ENCODE data around the gene BICRA.

BICRA gene

DNA sequence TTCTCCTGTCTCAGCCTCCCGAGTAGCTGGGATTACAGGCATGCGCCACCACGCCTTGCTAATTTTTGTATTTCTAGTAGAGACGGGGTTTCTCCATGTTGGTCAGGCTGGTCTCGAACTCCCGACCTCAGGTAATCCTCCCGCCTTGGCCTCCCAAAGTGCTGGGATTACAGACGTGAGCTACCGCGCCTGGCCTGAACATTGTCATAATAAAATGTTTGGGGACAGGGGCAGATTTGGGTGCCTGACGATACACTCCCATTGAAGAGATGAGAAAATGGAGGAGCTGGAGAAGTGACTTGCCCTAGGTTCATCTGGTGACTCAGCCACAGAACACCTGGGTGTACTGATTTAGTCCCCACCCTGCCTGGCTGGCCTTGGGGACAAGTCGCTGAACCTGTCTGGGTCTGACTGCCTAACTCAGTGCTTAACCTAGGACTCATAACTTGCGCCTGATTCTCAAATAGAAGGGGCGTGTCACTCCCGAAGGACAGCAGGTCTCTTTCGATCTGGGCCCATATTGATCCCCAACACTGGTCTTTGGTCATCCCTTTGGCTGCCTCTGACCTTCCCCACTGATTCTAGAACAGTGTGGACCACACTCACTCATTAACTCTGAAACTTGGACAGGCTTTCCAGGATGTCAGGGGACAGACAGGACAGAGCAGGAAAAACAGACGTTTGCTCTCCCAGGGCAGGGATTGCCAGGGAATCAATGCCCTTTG is 7.6 kb upstream of the BICRA start:
- no peak for DNase-seq

DNA sequence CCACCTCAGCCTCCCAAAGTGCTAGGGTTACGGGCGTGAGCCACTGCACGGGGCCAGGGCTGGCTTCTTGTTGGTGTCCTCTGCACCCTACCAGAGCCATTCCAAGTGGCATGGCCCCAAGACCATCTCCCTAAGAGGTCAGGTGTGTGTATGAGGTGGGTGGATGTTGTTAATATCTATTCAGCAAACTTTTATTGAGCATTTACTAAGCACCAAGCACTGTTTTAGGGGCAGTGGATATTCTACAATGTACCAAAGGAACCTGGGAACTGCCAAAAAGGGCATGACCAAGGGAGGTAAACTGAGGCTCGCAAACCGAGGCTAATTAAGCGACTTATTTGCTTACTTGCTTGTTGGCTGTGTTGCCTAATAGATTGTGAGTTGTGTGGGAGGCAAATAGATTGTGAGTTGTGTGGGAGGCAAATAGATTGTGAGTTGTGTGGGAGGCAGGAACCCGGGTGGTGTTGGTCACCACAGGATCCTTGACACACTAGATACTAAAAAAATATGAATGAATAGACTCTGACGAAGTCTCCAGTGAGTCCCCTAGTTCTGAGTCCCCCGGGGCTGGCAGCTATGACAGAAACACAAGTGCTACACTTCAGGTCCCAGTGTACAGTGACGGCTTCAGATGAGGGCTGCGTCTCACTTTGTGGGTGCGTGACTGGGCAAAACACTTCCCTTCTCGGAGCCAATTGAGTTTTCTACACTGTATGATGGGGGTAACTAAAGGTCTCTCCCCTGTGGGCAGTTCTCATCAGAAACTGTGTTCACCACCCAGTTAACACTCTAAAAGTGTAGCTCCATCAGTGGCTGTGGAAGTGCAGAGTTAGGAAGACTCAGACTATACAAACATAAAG is 5.0 kb upstream of the BICRA start:
- DNase-seq = no peak

DNA sequence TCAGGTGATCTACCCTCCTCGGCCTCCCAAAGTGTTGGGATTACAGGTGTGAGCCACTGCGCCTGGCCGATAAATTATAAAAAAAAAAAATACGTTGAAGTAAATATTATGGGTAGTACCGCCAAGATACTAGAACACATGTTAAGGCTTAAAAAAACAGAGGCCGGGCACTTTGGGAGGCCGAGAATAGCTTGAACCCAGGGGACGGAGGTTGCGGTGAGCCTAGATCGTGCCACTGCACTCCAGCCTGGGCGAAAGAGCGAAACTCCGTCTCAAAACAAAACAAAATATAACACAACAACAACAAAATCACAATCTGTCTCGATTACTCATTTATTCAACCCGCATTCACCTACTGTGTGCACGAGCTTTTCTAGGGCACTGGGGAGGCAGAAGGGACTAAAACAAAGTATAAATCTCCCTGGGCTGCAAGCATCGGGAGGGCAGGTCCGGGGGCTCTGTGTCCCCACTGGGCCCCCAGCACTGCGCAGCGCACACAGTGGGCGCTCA is 1.3 kb upstream of the BICRA start:
- no peak for DNase-seq

DNA sequence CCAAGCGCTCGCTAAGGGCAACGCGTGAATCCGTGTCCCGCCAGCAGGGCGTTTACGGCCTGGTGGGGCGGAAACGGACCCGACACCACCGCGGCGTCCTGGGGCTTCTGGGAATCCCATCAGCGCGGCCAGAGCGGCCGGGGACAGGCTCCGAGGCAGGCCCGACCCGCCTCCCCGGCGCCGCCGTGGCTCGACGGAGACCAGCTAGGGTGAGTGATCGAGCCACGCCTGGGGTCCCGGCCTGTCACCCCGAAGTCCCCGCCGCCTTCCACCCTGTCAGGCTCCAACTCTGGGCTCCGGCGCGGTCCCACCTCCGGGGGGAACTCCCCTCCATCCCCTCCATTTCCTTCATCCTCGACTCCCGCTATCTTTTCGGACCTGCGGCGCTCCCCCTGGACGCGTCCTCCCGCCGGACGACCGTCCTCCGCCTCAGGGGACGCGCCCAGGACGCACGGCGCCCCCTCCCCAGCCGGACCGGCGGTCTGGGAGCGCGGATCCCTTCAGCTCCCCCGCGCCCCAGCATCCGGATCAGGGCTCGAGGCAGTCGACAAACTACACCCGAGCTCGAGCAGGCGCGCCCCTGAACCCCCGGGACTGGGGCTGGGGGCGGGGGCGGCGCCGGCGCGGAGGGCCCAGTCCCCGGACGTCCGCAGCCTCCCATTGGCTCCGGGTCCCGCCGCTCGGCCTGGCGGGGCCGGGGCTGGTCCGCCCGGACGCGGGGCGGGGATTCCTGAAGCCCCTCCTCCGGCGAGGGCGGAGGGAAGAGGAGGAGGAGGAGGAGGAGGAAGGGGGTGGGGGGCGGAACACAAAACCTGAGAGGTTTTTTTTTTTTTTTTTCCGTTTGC is 638 bp upstream of the BICRA start:
- DNase-seq = peak; percentile 96 to 97

DNA sequence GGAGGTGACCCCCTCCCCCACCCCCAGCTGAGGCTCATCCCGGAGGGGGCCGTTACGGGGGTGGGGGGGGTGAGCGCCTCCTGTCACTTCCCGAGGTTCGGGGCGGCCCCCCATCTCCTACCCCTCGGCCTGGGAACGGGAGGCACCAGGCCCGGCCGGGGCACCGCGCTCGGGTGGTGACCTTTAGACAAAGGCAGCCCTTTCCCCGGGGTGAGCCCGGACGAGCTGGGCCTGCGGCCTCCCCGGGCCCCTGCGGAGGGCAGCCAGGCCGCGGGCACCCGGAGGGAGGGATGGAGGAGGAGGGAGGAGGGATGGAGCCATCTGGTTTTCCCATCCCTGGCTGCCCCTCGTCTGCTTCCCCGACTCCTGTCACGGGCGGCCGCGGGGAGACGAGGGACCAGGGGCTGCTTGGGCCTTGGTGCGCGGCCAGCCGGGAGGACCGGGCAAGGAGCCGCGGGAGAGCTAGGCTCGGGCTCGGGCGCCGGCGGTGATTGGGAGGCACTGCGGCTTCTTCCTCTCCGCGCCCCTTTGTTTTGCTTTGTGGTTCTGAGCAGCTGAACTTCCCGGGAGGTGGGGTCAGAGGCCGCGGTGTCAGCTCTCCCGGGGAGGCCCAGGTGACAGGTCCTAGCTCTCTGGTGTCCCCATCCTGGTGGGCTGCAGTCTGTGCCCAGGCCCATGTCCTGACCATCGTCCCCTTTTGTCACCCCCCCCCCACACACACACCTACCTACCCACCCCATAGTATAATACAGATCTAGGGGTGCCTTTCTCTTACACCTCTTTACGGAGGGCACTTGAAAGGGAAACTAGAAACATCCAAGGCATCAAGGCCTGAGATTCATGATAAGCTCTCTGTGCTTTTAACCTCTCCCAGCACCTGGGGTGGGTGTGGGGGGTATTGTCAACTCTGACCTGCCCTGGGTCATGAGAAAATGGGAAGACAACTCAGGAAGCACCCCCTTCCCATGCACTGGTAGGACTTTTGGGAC is 1.3 kb downstream of the BICRA start:
- DNase-seq = peak; percentile 49 to 57

DNA sequence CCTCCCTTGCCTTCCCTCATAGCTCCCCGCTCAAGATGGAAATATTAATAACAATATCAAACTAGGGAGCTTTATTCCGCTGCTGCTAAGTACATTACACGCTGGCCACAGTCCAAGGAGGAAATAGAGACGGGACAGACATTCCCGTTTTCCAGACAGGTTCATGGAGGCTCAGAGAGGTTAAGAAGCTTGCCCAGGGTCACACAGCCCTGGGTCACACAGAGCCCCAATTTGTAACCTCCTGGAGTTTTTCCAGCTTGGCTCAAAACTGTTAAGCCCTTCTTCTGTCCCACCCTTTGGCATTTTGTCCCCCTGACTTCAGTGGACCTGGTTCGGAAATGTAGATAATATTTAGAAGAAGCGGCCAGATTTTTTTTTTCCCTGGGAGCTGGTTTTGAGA is 2.0 kb downstream of the BICRA start:
- no peak for DNase-seq

DNA sequence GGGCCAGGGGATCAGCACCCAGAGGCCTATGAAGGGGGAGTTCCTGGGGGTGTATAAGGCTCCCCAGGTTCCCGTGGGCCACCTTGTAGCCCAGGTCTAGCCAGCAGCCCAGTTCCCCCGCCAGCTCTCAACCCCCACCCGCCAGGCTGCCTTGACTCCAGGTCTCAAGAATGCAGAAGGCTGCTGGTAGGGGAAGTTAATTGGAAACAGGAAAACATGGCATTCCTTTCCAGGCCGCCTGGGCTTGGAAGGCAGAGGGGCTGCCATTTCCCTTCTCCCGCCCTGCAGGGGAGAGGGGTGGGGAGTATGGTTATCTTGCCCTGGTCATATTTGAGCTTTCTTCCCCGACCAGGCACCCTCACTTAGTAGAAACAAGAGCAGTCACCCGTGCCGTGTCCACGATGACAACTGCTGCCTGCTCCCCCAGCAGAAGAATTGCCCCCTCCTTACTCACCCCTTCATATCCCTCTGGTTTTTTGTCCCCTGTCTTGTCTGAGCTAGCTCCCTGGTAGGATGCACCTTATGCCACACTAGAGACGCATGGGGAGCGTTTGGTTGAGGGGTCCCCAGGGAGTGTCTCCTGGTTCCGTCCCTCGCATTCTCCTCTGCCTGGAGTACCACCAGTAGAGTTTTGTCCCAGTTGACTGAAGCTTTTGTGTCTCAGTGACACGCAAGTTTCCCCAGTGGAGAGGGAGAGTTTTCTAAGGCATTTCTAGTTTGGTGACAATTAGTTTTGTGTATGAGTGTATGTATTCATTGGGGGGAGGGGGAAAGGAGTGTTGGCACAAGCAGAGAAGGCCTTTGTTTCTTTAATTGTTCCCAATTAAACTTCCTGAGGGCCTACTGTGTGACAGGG is 4.5 kb downstream of the BICRA start:
- no peak for DNase-seq

DNA sequence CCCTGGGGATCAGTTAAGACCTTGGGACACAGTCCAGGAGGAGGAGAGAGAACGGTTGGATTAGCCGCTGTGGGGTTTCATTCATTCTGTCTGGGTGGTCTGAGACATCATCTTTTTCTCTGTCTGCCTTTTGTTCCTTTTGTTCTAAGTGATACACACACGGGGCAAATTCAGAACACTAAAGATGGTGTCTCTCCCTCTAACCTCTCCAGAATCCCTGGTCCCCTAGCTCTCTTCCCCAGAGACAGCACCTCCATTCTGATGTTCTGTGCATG is 5.0 kb downstream of the BICRA start:
- DNase-seq = no peak

DNA sequence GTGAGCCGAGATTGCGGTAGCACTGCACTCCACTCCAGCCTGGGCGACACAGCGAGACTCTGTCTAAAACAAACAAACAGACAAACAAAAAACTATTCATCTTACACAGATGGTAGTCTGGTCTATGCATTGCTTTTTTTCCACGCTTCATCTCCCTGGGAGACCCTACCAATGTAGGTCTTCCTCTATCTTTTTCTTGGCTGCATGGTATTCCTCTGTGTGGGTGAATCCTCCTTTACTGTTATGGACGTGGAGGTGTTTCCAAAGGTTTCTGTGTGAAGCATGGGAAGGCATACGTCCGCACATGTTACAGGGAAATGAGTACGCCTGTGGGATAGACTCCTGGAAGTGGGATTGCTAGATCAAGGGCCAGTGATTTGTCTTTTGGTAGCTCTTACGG is 5.6 kb downstream of the BICRA start:
- no peak for DNase-seq

DNA sequence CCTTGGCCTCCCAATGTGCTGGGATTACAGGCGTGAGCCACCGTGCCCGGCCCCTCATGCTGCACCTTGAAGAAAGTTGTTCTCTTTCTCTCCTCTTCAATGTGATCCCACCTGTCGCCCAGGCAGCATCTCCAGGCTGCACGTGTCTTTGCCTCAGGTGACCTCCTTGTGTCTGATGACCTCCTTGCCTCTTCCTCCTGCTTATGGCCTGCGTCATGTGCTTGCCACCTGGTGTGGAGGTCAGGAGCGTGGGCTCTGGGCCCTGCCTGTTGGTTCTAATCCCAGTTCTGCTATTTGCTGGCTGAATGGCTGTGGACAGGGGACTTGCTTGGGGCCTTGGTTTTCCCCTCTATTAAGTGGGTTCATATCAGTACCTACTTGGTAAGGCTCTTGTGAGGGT is 6.3 kb downstream of the BICRA start:
- DNase-seq = no peak

DNA sequence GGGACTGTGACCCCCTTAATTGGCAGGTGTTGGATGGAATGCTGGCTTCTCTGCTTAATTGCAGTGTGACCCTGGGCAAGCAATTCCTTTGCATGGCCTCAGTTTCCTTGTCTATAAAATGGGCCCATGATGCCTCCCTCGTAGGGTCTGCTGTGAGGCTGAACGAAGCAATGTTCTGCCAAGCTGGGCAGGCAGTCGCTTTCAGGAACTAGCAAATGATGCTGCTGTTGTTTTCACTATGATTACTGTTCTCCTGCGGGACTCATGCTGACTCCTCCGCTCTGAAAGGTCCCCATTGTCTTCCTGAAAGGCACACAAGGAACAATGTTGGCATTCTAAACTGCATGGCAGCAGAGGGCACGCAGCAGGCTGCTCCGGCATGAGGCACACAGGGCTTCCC is 6.8 kb downstream of the BICRA start:
- no peak for DNase-seq

DNA sequence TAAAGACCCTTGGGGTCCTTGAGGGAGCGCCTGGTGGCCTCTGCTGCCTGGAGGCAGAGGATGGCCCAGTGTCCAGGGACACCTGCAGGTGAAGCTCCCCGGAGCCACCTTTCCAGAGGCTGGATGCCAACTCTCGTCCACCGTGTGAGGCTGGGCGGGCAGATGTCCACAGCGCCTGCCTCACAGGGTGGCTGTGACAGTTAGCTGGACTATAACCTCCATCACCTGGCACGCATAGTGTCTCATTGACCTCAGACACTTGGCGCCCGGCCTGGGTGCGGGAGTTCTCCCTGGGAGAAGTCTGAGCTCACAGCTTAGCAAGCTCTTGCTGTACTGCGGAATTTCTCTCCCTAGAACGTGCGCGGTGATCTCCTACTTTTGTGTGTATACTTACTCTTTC is 9.8 kb downstream of the BICRA start:
- no peak for DNase-seq

DNA sequence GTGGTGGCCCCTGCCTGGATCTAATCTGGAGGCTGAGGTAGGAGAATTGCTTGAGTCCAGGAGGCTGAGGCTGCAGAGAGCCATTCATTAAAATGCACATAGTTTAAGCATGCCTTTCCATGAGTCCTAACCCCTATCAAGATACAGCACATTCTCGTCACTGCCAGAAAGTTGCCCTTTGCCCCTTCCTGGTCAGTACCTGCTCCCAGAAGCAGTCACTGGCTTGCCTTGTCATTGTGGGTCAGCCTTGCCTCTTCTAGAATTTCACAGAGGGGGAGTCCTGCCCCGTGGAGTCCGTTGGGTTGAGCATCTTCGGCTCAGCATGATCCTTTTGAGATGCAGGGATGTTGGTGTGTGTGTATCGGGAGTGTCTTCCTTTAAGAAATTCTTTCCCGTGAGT is 10.8 kb downstream of the BICRA start:
- DNase-seq = no peak

DNA sequence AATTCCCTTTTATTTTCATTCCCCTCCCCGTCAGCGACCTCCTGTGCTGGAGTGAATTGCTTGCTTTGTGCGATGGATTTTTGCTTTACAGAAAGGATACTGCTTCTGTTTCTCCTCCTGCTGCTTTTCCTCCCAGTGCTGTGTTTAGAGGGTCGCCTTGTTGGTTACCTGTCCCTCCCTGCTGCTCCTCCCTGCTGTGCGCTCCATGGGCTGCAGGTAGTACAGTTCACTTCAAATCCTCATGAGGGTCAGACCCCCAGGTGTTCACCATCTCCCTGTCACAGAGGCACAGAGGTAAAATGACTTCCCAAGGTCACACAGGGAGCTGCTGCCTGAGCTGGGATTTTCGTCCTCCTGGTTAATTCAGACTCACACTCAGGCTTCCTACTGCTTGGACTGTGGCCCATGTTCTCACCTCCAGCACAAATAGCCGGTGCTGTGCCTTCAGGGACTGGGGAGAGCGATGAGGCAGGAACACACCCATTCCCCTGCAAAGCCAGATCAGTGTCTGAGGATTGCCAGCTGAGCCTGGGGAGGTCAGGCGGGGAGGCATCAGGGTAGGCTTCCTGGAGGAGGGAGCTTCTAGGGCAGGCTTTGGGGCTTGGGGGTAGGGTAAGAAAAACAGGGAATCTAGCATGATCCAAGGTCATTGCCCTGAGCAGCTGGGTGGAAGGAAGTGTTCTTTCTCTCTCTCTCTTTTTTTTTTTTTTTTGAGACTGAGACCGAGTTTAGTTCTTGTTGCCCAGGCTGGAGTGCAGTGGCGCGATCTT is 14.4 kb downstream of the BICRA start:
- DNase-seq = no peak

DNA sequence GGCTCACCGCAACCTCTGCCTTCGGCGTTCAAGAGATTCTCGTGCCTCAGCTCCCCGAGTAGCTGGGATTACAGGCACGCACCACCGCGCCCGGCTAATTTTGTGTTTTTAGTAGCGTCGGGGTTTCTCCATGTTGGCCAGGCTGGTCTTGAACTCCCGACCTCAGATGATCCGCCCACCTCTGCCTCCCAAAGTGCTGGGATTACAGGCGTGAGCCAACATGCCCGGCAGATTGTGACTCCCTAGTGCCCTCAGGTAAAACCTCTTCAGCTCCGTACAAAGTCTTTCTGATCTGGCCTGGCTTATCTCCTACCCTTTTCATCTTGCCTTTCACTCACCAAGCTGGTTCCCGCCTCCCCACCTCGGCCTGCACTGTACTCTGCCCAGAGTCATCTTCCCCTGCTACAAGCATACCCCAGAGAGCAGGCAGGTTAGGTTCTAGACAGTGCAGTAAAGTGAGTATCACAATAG is 15.0 kb downstream of the BICRA start:
- DNase-seq = no peak

DNA sequence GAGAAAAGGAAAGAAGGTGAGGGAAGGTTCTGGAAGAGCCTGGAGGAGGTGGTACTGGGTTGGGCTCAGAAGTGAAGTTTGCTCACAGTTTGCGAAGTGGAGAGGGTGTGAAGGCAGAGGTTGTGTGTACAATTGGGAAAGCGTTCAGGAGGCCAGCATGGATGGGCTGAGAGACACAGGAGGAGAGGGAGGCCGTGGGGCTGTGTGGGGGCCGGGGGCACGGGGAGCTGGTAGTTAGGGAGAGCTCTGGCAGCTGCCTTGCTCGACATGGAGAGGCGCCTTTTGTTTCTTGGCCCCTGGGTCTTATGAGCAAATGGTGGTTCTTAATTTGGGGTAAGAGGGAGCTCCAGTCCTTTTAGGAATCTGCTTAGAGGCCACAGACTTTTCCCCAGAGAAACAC is 16.7 kb downstream of the BICRA start:
- no peak for DNase-seq

DNA sequence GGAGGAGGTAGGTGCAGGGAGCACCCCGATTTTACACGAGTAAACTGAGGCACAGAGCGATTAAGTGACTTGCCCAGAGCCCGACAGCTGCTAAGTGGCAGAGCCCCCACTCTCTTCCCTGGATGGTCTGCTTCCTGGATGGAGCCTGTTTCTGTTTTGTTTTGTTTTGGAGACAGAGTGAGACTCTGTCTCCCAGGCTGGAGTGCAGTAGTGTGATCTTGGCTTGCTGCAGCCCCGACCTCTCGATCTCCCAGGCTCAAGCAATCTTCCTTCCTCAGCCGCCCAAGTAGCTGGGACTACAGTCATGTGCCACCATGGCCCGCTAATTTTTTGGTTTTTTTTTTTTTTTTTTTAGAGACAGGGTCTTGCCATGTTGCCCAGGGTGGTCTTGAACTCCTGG is 17.3 kb downstream of the BICRA start:
- no peak for DNase-seq

DNA sequence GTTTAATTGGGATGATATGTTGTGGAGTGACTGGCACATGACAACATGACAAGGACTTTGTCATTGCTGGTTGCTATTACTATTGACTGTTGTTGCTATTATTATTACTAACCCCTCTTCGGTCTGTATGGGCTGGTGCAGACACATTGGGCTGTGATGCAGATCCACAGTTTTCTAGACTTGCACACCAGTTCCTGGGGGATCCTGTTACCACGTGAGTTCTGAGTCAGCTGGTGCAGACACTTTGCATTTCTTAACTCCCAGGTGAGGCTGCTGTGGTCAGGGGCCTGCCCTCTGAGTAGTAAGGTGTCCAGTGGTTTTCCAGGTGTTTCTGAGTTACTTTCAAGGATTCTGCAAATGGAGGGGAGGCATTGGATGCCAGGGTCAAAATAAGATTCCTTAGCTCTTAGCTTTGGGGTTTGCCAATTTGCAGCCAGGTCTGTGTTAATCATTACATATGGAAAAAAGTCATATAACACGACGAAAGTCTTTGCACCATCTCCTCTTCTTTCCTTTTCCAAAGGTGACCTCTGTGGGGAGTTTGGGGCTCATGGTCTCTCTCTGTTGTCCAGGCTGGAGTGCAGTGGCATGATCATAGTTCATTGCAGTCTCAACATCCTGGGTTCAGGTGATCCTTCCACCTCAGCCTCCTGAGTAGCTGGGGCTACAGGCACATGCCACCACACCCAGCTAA is 19.3 kb downstream of the BICRA start:
- no peak for DNase-seq

DNA sequence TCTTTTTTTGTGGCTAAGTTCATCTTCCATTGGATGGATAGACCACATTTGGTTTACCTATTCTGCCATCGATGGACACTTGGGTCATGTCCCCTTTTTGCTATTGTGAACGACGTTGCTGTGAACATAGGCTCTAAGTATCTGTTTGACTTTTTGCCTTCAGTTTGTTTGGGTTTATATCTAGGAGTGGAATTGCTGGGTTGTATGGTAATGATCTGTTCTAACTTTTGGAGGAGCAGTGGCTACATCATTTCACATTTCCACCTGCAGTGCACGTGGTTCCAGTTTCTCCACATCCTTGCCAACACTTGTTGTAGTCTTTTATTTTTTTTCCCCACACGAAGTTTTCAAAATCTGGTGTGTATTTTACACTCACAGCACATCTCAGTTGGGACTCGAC is 21.7 kb downstream of the BICRA start:
- no peak for DNase-seq
